Mesendoderm (in vitro differentiated cells): ENCODE results near the gene DPYSL4.
A peak's percentile ranks its signal among the peaks of the same experiment; 100 is the strongest.

Experiments
- DNase-seq: peaks from one replicate; pipeline ENCODE4 v3.0.0; 2013
- H2AK5ac ChIP-seq: 2 replicates; pipeline ENCODE4 v1.6.1; 2013; ENCODE audit warnings: low read length, inconsistent platforms
- H2BK120ac ChIP-seq: 2 replicates; pipeline ENCODE4 v1.6.1; 2013; ENCODE audit warnings: low read depth, mild to moderate bottlenecking, low read length, moderate library complexity, mixed read lengths
- H2BK15ac ChIP-seq: replicated peaks from 2 replicates; pipeline ENCODE4 v1.6.1; 2013; ENCODE audit warnings: low read depth, mild to moderate bottlenecking, moderate library complexity
- H2BK5ac ChIP-seq: 2 replicates; pipeline ENCODE4 v1.6.1; 2013; ENCODE audit warnings: low read length, inconsistent platforms
- H3K18ac ChIP-seq: 2 replicates; pipeline ENCODE4 v1.6.1; 2013; ENCODE audit warnings: mild to moderate bottlenecking, low read length, mixed read lengths
- H3K23ac ChIP-seq: one replicate; pipeline ENCODE4 v1.6.1; 2013; ENCODE audit warnings: low read length
- H3K27ac ChIP-seq: 2 replicates; pipeline ENCODE4 v1.5.1; 2013; ENCODE audit warnings: low read depth, mild to moderate bottlenecking, inconsistent platforms, low read length, moderate library complexity
- H3K27me3 ChIP-seq: 2 replicates; pipeline ENCODE4 v1.6.1; 2013; ENCODE audit warnings: low read length, control low read depth, mild to moderate bottlenecking, inconsistent platforms; ENCODE audit not compliant: insufficient read depth, poor library complexity
- H3K36me3 ChIP-seq: 2 replicates; pipeline ENCODE4 v1.6.1; 2013; ENCODE audit warnings: low read length, inconsistent platforms; ENCODE audit not compliant: control insufficient read depth, insufficient read depth
- H3K4ac ChIP-seq: one replicate; pipeline ENCODE4 v1.6.1; 2013; ENCODE audit warnings: low read depth, mild to moderate bottlenecking, low read length, moderate library complexity
- H3K4me1 ChIP-seq: 2 replicates; pipeline ENCODE4 v1.6.1; 2013; ENCODE audit warnings: low read depth, low read length, inconsistent platforms; ENCODE audit not compliant: control insufficient read depth
- H3K4me2 ChIP-seq: 2 replicates; pipeline ENCODE4 v1.6.1; 2013; ENCODE audit warnings: low read length
- H3K4me3 ChIP-seq: 2 replicates; pipeline ENCODE4 v1.5.1; 2013; ENCODE audit warnings: mild to moderate bottlenecking, low read length
- H3K56ac ChIP-seq: one replicate; pipeline ENCODE4 v1.6.1; 2013; ENCODE audit warnings: low read length
- H3K79me1 ChIP-seq: 2 replicates; pipeline ENCODE4 v1.6.1; 2013; ENCODE audit warnings: low read length, inconsistent platforms
- H3K79me2 ChIP-seq: 2 replicates; pipeline ENCODE4 v1.6.1; 2013; ENCODE audit warnings: mild to moderate bottlenecking, low read length; ENCODE audit not compliant: control insufficient read depth, insufficient read depth
- H3K9ac ChIP-seq: 2 replicates; pipeline ENCODE4 v1.6.1; 2013; ENCODE audit warnings: low read length, inconsistent platforms
- H4K5ac ChIP-seq: one replicate; pipeline ENCODE4 v1.6.1; 2013; ENCODE audit warnings: low read length
- H4K8ac ChIP-seq: one replicate; pipeline ENCODE4 v1.6.1; 2013; ENCODE audit warnings: low read depth, mild to moderate bottlenecking, control low read depth, low read length, moderate library complexity
- WGBS: extraction: QIAGEN DNeasy Blood & Tissue Kit; methylation state at CpG from one replicate; pipeline ENCODE4 v1.1.7; 2013; ENCODE audit warnings: low lambda C conversion rate, missing lambda C conversion rate; ENCODE audit not compliant: insufficient coverage; ENCODE audit errors: extremely low coverage; 5-methylcytosine and 5-hydroxymethylcytosine counted together

DPYSL4 gene

DNA sequence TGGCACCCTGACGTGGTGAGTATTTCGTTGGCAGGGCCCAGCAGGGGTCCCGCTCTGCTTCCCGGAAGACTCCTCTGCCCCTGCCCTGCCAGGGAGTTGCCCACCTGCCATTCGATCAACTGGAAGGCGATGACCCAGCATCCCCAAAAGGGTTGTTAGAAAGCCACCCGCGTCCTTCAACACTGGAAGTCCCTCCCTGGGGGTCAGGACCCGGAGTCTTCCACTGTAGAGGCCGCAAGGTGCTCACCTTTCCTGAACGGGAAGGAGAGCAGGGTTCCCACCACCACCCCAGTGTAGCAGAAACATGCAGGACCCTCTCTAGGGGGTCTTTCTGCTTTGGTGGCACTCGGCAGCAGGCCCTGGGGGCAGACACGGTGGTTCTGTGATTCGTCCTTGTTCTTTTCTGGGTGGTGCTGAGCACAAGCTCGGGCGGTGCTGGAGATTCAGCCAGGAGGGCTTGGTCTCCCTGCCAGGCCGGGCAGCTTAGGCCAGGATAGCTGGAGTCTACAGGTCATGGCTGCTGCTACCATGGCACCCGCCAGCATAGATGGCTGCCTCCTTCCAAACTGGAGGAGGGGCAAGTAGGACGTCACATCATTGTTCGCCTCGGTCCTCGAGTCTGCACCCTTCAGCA is 19.6 kb upstream of the DPYSL4 start:
- Histone ChIP-seq H3K56ac (no peak overlapping the region), H2BK120ac (no peak overlapping the region), H3K79me1 (no peaks in the 10 kb centered on the region), H3K27me3 (no peaks in the 10 kb centered on the region), H4K5ac (no peak overlapping the region), H2BK15ac (no peak overlapping the region), H3K4me1 (no peaks in the 10 kb centered on the region), H4K8ac (no peak overlapping the region), H2AK5ac (no peak overlapping the region), H3K4me2 (no peak overlapping the region), H3K4ac (no peak overlapping the region), H3K23ac (no peak overlapping the region), H2BK5ac (no peak overlapping the region), H3K79me2 (no peaks in the 10 kb centered on the region), H3K9ac (no peak overlapping the region), H3K27ac (no peak overlapping the region), H3K18ac (no peak overlapping the region), H3K36me3 (no peaks in the 10 kb centered on the region), H3K4me3 (no peak overlapping the region)
- WGBS = no CpG with 5 or more reads among the region's 22 CpGs
- DNase-seq = no peak

DNA sequence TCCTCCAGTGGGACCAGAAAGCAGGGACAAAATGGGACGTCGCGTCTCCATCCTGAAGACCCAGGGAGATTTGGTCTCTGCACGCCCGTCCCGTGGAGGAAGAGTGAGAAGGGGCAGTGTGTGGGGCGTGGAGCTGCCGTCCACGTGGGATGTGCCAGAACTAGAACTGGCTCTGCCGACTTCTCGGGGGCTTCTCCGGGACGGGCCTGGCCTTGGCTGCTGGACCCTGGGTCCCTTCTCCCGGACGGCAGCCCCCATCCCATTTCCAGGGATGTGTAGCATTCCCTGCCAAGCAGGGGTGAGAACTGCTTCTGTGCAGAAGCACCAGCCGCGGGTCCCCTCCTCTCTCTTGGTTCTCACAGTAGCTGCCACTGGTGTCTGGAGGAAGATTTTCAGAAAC is 18.8 kb upstream of the DPYSL4 start:
- Histone ChIP-seq H2BK5ac (no peak overlapping the region), H3K9ac (no peak overlapping the region), H3K79me1 (no peaks in the 10 kb centered on the region), H2BK15ac (no peak overlapping the region), H3K23ac (no peak overlapping the region), H4K8ac (no peak overlapping the region), H3K79me2 (no peaks in the 10 kb centered on the region), H2AK5ac (no peak overlapping the region), H3K27ac (no peak overlapping the region), H3K4me2 (no peak overlapping the region), H3K4me1 (no peaks in the 10 kb centered on the region), H3K27me3 (no peaks in the 10 kb centered on the region), H3K4ac (no peak overlapping the region), H3K36me3 (no peaks in the 10 kb centered on the region), H3K18ac (no peak overlapping the region), H3K56ac (no peak overlapping the region), H3K4me3 (no peak overlapping the region), H2BK120ac (no peak overlapping the region), H4K5ac (no peak overlapping the region)
- no CpG with 5 or more reads among the region's 17 CpGs for WGBS
- no peak for DNase-seq

DNA sequence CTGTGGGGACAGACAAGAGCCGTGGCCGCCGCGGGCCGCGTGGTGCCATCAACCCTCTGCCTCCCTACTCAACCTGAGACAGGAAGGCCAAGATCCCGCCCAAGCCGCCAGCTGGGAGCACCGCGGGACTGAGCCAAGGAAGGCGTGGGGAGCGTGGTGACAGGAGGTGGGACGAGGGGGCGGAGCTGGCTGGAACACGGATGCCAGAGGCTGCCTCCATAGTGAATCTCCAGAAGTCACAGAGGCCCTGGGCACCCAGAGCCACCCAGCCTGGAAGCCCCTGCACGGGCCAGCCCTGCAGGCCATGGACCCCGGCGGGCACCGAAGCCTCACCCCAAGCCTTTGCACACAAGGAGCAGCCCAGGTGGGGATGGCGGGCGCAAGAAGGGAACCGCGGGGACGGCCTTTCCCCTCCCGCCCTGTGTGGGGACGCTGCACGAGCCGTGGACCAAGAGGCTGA is 18.1 kb upstream of the DPYSL4 start:
- DNase-seq = no peak
- Histone ChIP-seq H3K4me1 (no peaks in the 10 kb centered on the region), H3K79me2 (no peaks in the 10 kb centered on the region), H3K18ac (no peak overlapping the region), H2BK15ac (no peak overlapping the region), H3K4me3 (no peak overlapping the region), H3K27me3 (no peaks in the 10 kb centered on the region), H4K8ac (no peak overlapping the region), H3K4me2 (no peak overlapping the region), H2BK5ac (no peak overlapping the region), H3K9ac (no peak overlapping the region), H3K36me3 (no peaks in the 10 kb centered on the region), H3K23ac (peak overlapping the region; percentile 45), H2BK120ac (no peak overlapping the region), H3K79me1 (no peaks in the 10 kb centered on the region), H2AK5ac (no peak overlapping the region), H4K5ac (no peak overlapping the region), H3K4ac (no peak overlapping the region), H3K56ac (no peak overlapping the region), H3K27ac (no peak overlapping the region)
- no CpG with 5 or more reads among the region's 28 CpGs for WGBS

DNA sequence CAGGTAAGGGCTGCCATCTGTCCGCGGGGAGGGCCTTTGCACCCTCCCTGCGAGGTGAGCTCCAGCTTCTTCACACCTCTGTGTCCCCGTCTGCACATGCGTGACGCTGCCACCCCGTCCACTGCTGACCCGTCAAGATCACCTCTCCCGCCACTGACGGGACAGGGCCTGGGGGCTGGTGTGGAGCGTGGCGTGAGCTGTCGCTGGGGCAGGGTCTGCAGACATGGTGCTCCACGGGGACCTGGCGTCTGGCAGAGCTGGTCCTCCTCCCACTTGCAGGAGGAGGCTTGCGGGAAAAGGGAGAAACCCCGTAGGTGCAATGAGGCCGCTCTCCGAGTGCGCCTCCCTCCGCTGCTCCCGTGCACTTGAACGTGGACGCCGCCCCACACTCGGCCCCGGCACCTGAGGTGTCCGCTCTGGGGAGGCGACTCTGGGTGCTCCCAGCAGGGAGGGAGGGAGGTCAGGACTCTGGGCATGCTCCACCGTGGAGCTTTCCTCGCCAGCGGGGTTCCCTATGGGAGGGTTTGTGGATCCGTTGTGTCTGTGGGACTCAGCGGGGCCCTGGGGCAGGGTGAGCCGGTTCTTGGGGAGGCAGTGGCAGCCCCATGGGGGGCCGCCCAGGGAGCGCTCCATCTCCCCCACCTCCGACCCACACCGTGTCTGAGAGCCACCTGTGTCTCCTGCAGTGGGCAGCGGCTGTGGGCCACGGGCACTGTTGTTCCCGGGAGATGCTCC is 17.6 kb upstream of the DPYSL4 start:
- no peak overlapping the region for H2BK5ac ChIP-seq
- H2BK120ac ChIP-seq = no peak overlapping the region
- no CpG with 5 or more reads among the region's 42 CpGs for WGBS
- DNase-seq = no peak
- no peak overlapping the region for H2BK15ac ChIP-seq
- H3K4me3 ChIP-seq = no peak overlapping the region
- H3K4me2 ChIP-seq = no peak overlapping the region
- no peak overlapping the region for H2AK5ac ChIP-seq
- peak overlapping the region; percentile 45 for H3K23ac ChIP-seq
- H4K8ac ChIP-seq = no peak overlapping the region
- H3K79me1 ChIP-seq = no peaks in the 10 kb centered on the region
- H3K27ac ChIP-seq = no peak overlapping the region
- no peaks in the 10 kb centered on the region for H3K4me1 ChIP-seq
- no peak overlapping the region for H3K18ac ChIP-seq
- no peak overlapping the region for H3K9ac ChIP-seq
- no peak overlapping the region for H3K4ac ChIP-seq
- H3K36me3 ChIP-seq = no peaks in the 10 kb centered on the region
- H3K79me2 ChIP-seq = no peaks in the 10 kb centered on the region
- H3K56ac ChIP-seq = no peak overlapping the region
- H3K27me3 ChIP-seq = no peaks in the 10 kb centered on the region
- no peak overlapping the region for H4K5ac ChIP-seq

DNA sequence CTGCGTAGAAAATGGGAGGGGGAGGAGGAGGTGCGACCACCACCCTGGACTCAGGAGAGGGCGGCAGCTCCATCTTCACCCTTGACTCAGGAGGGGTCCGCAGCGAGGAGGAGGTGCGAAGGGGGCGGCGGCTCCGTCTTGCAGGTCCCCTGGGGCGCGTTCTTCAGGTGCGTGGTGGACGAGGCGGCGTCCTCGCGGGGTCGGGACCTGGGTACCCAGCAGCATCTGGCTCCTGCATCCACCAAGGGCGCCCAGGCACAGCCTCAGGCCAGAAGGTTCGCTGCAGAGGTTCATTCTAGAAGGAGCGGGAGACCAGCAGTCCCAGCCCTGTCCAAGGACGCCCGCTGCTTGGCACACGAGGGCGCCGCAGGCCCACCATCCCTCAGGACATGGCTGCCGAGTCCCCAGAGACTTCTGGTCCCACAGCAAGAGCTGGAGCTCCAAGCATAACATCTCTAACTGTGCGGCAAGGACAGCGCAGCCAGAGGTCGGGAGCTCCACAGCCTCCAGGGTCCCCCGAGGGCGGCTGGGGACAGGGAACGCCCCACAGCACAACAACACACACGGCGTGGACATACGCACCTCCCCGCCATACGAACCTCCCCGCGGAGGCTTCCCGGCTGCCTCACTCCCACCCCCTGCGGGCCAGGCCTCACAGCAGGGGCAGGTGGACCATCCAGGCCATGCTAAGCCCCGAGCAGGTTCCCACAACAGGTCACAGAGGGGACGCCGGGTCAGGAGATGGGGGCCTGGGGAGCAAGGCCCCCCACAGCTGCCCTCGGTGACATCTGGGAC is 16.8 kb upstream of the DPYSL4 start:
- H2AK5ac ChIP-seq = no peak overlapping the region
- H3K4me3 ChIP-seq = no peak overlapping the region
- no peak overlapping the region for H3K4me2 ChIP-seq
- H4K8ac ChIP-seq = no peak overlapping the region
- no peaks in the 10 kb centered on the region for H3K79me2 ChIP-seq
- no peak overlapping the region for H3K18ac ChIP-seq
- no peak overlapping the region for H3K9ac ChIP-seq
- no peak overlapping the region for H3K23ac ChIP-seq
- no peak for DNase-seq
- no peaks in the 10 kb centered on the region for H3K27me3 ChIP-seq
- no peak overlapping the region for H2BK15ac ChIP-seq
- H3K27ac ChIP-seq = no peak overlapping the region
- no peaks in the 10 kb centered on the region for H3K4me1 ChIP-seq
- no peak overlapping the region for H2BK5ac ChIP-seq
- H2BK120ac ChIP-seq = no peak overlapping the region
- WGBS = no CpG with 5 or more reads among the region's 46 CpGs
- no peaks in the 10 kb centered on the region for H3K36me3 ChIP-seq
- no peak overlapping the region for H3K4ac ChIP-seq
- H4K5ac ChIP-seq = no peak overlapping the region
- no peaks in the 10 kb centered on the region for H3K79me1 ChIP-seq
- H3K56ac ChIP-seq = no peak overlapping the region
